Fibroblast of the aortic adventitia (primary cell): Measurements from ENCODE around the gene SLC25A4. TPM values are rescaled to one million over a fixed set of nuclear protein-coding genes. Genes with fewer than 3 reads are reported as not detected.

Experiments
- DNase-seq: peaks from one replicate; pipeline ENCODE4 v3.0.0-alpha.2; 2010; ENCODE audit warnings: low read depth
- H3K4me3 ChIP-seq: 2 replicates; pipeline ENCODE4 v1.5.1; 2011; ENCODE audit warnings: low read depth, mild to moderate bottlenecking, control low read depth, low read length, moderate library complexity
- total RNA-seq: library from RNA; depleted of rRNA; stranded (reverse); fragments of >200 nt; gene quantifications from 2 replicates; pipeline ENCODE4 v1.2.3, GENCODE V29; 2012; ENCODE audit warnings: low replicate concordance
- TF ChIP-seq, protein P1 (sequence below): IDR thresholded peaks from 2 replicates; pipeline ENCODE4 v1.5.1; 2011; ENCODE audit warnings: mild to moderate bottlenecking, low read length, control low read depth, inconsistent platforms; ENCODE audit not compliant: insufficient read depth

The SLC25A4 gene
- total RNA-seq, 1 donor: 10.8 TPM

- no peak overlapping the region for H3K4me3 ChIP-seq
- no peak for DNase-seq
- TF ChIP-seq, protein P1, sequence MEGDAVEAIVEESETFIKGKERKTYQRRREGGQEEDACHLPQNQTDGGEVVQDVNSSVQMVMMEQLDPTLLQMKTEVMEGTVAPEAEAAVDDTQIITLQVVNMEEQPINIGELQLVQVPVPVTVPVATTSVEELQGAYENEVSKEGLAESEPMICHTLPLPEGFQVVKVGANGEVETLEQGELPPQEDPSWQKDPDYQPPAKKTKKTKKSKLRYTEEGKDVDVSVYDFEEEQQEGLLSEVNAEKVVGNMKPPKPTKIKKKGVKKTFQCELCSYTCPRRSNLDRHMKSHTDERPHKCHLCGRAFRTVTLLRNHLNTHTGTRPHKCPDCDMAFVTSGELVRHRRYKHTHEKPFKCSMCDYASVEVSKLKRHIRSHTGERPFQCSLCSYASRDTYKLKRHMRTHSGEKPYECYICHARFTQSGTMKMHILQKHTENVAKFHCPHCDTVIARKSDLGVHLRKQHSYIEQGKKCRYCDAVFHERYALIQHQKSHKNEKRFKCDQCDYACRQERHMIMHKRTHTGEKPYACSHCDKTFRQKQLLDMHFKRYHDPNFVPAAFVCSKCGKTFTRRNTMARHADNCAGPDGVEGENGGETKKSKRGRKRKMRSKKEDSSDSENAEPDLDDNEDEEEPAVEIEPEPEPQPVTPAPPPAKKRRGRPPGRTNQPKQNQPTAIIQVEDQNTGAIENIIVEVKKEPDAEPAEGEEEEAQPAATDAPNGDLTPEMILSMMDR: no peak
These were observed 1.7 kb downstream of the SLC25A4 start for GRCh38 chr4:185144601-185145240.

DNA sequence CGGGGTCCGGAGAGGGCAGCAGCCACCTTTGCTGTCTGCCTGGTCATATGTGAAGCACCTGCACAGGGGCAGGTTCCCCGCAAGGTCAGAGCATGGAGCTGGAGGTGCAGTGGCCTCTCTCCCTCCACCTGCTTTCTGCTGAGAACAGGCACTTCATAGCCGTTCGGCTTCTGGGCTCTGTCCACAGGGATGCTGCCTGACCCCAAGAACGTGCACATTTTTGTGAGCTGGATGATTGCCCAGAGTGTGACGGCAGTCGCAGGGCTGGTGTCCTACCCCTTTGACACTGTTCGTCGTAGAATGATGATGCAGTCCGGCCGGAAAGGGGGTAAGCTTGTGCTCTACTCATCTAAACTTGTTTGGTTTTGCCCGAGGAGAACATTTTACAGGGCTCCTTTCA lies 2.5 kb downstream of the SLC25A4 start:
- no peak overlapping the region for H3K4me3 ChIP-seq
- DNase-seq: no peak
- TF ChIP-seq, protein P1: no peak

DNA sequence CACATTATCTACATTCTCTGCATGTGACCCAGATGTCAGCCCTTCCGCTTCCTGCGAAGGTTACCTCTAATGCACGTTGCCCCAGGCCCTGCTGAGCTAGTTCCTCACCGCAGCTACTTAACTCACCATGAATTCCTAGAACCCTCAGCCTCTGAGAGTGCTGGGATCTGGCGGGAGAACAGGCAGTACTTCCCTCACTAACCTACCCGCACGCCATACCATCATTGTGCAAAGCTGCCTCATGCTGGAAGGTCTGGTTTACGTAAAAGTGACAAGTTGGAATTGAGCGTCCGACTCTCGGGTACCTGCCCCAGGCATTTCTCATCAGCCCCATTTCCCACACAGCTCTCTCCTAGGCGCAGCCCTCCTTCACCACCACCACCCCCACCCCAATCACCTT lies 6.3 kb downstream of the SLC25A4 start:
- no peak for DNase-seq
- TF ChIP-seq, protein P1: no peak
- H3K4me3 ChIP-seq: no peak overlapping the region

DNA sequence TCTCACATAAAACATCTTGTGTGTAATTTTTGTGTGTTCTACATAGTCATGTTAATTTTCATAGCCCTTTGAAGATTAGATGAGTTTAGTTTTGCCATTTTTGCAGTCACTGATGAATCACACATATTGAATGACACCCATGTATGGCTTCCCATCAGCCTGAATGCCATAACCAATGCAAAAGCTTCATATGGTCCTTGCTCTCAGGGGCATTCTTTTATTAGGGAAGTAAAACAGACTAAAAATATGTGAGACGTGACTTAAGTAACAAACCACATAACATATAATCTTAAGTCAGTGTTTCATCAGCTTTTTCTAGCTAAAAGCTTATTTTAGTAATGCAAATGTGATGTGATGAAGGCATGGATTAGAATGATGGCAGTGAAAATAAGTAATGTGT lies 8.2 kb downstream of the SLC25A4 start:
- TF ChIP-seq, protein P1: no peak
- DNase-seq: no peak

DNA sequence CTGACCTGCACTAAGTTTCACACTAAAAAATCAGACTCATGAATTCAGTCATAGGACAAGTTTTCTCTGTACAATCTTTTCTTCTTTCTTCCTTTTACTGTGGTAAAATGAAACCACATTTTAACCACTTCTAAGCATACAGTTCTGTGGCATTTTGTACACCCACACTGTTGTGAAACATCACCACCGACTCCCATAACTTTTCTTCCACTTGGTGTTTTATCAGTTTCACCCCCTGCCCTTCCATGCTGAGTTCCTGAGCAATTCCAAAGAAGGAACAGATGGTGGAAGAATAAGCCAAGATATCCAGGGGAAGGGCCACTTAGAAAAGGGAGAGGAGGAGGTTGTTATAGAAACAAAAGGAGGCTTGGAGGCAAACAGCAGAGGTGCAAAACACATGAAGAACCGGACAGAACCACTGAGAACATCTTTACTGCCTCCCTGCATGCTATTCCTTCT lies 22.6 kb downstream of the SLC25A4 start:
- H3K4me3 ChIP-seq: no peak overlapping the region
- peak; percentile 91 for DNase-seq
- TF ChIP-seq, protein P1: no peak

More for the DNA sequence above, 8.2 kb downstream of the SLC25A4 start:
- no peak overlapping the region for H3K4me3 ChIP-seq

- H3K4me3 ChIP-seq: no peak overlapping the region
- TF ChIP-seq, protein P1: no peak
- DNase-seq: no peak
These were observed 24.2 kb downstream of the SLC25A4 start for GRCh38 chr4:185167234-185167633.
